Neural crest cell (in vitro differentiated cells): ENCODE results near the gene ATRIP. TPM values are rescaled to one million over a fixed set of nuclear protein-coding genes. Genes with fewer than 3 reads are reported as not detected.

Experiments used
- DNase-seq: peaks from one replicate; pipeline ENCODE4 v3.0.0; 2021; ENCODE audit warnings: low read depth, mixed read lengths, low spot score
- H3K27ac Mint-ChIP-seq: one replicate; pipeline ENCODE4 v1.8.0; 2021; ENCODE audit warnings: mild to moderate bottlenecking, mixed read lengths; ENCODE audit not compliant: unreplicated experiment
- H3K27me3 Mint-ChIP-seq: 2 replicates; pipeline ENCODE4 v1.8.0; 2021; ENCODE audit warnings: low read depth, mild to moderate bottlenecking, mixed read lengths
- H3K36me3 Mint-ChIP-seq: 2 replicates; pipeline ENCODE4 v1.8.0; 2021; ENCODE audit warnings: low read depth, mild to moderate bottlenecking, mixed read lengths
- H3K4me1 Mint-ChIP-seq: 2 replicates; pipeline ENCODE4 v1.8.0; 2021; ENCODE audit warnings: mixed read lengths
- H3K4me3 Mint-ChIP-seq: one replicate; pipeline ENCODE4 v1.8.0; 2021; ENCODE audit warnings: mild to moderate bottlenecking, mixed read lengths
- H3K9me3 Mint-ChIP-seq: 2 replicates; pipeline ENCODE4 v1.8.0; 2021; ENCODE audit warnings: mixed read lengths
- CTCF ChIP-seq: fragments of 200-600 bp; sonication (generic); conservative IDR thresholded peaks from 2 replicates; pipeline ENCODE4 v1.5.0; 2021; ENCODE audit warnings: antibody characterized with exemption, mild to moderate bottlenecking
- total RNA-seq: library from RNA; stranded (reverse); gene quantifications from 2 replicates; pipeline ENCODE4 v1.2.1, GENCODE V29; 2021

Gene ATRIP
- total RNA-seq, 1 donor from 2014 or later, result 22.1 TPM

- H3K36me3 Mint-ChIP-seq, result no peaks in the 10 kb centered on the region
- no peak for TF ChIP-seq CTCF
- H3K4me1 Mint-ChIP-seq, result peaks cover 26% of the 10 kb centered on the region
- no peak overlapping the region for H3K27ac Mint-ChIP-seq
- H3K9me3 Mint-ChIP-seq, result no peaks in the 10 kb centered on the region
- H3K27me3 Mint-ChIP-seq, result peaks cover 3% of the 10 kb centered on the region
- no peak overlapping the region for H3K4me3 Mint-ChIP-seq
- no peak for DNase-seq
These were observed 17.2 kb downstream of the ATRIP start for GRCh38 chr3:48463703-48464102.

DNA sequence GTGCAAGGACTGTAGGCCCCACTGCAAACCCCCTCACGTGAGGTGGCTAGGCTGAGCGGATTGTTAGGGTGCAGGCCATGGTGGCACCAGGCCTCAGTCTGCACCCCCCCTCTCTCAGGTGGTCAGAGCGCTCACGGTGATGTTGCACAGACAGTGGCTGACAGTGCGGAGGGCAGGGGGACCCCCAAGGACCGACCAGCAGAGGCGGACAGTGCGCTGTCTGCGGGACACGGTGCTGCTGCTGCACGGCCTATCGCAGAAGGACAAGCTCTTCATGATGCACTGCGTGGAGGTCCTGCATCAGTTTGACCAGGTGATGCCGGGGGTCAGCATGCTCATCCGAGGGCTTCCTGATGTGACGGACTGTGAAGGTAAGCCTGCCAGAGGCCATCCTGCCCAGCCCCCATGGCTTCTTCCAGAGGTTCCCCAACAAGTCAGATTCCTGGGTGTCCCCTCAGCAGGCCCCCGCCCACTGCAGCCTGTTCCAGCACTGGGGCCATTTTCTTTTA is 18.2 kb downstream of the ATRIP start:
- Mint-ChIP-seq H3K36me3 (no peaks in the 10 kb centered on the region), H3K9me3 (no peaks in the 10 kb centered on the region), H3K27me3 (peaks cover 3% of the 10 kb centered on the region), H3K27ac (peak overlapping the region; percentile 97), H3K4me1 (peaks cover 35% of the 10 kb centered on the region), H3K4me3 (no peak overlapping the region)
- TF ChIP-seq CTCF, result no peak
- DNase-seq, result no peak

DNA sequence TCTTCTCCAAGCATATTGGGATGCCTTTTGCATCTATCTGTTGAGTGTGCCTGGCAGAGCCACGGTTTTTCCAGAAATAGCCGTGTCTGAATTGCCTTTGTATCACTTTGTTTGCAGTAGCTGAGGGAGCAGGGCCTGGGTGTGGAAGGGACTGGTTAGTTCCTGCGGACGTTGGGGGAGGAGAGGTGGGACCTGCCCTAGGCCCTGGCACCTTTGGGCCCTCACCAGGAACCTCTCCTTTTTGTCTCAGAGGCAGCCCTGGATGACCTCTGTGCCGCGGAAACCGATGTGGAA is 18.6 kb downstream of the ATRIP start:
- no peaks in the 10 kb centered on the region for H3K9me3 Mint-ChIP-seq
- H3K4me1 Mint-ChIP-seq, result peaks cover 39% of the 10 kb centered on the region
- peak overlapping the region; percentile 91 for H3K4me3 Mint-ChIP-seq
- H3K36me3 Mint-ChIP-seq, result no peaks in the 10 kb centered on the region
- DNase-seq, result no peak
- peak overlapping the region; percentile 97 for H3K27ac Mint-ChIP-seq
- peaks cover 3% of the 10 kb centered on the region for H3K27me3 Mint-ChIP-seq
- TF ChIP-seq CTCF, result no peak

- H3K4me1 Mint-ChIP-seq, result peaks cover 40% of the 10 kb centered on the region
- peak; percentile 74 for TF ChIP-seq CTCF
- peak; percentile 82 for DNase-seq
- H3K27ac Mint-ChIP-seq, result peak overlapping the region; percentile 97
- peak overlapping the region; percentile 91 for H3K4me3 Mint-ChIP-seq
- no peaks in the 10 kb centered on the region for H3K9me3 Mint-ChIP-seq
- H3K27me3 Mint-ChIP-seq, result peaks cover 3% of the 10 kb centered on the region
- no peaks in the 10 kb centered on the region for H3K36me3 Mint-ChIP-seq
These were observed 19.2 kb downstream of the ATRIP start for GRCh38 chr3:48465531-48466378.

- peak overlapping the region; percentile 91 for H3K4me3 Mint-ChIP-seq
- peaks cover 40% of the 10 kb centered on the region for H3K4me1 Mint-ChIP-seq
- no peaks in the 10 kb centered on the region for H3K9me3 Mint-ChIP-seq
- no peak for TF ChIP-seq CTCF
- peaks cover 3% of the 10 kb centered on the region for H3K27me3 Mint-ChIP-seq
- peak overlapping the region; percentile 97 for H3K27ac Mint-ChIP-seq
- no peak for DNase-seq
- no peaks in the 10 kb centered on the region for H3K36me3 Mint-ChIP-seq
These were observed 20.0 kb downstream of the ATRIP start for GRCh38 chr3:48466386-48467109.
